Hepatocyte (in vitro differentiated cells): ENCODE data around the gene OVOL2. TPM values are rescaled to one million over a fixed set of nuclear protein-coding genes. Genes with fewer than 3 reads are reported as not detected.

Experiments used
- DNase-seq: peaks from one replicate; pipeline ENCODE4 v3.0.0-alpha.2; 2016; ENCODE audit warnings: low spot score
- H2AFZ ChIP-seq: fragments of 200-600 bp; sonication (generic); 2 replicates; pipeline ENCODE4 v1.6.0; 2016; ENCODE audit warnings: antibody characterized with exemption, mild to moderate bottlenecking
- H3K27ac ChIP-seq: fragments of 200-600 bp; sonication (generic); 2 replicates; pipeline ENCODE4 v1.5.1; 2016; ENCODE audit warnings: mild to moderate bottlenecking
- H3K27me3 ChIP-seq: fragments of 200-600 bp; sonication (generic); 2 replicates; pipeline ENCODE4 v1.6.1; 2016
- H3K36me3 ChIP-seq: fragments of 200-600 bp; sonication (generic); replicated peaks from 2 replicates; pipeline ENCODE4 v1.5.1; 2016; ENCODE audit warnings: low read depth; ENCODE audit not compliant: insufficient read depth
- H3K4me1 ChIP-seq: fragments of 200-600 bp; sonication (generic); 2 replicates; pipeline ENCODE4 v1.5.1; 2016; ENCODE audit warnings: mild to moderate bottlenecking, moderate library complexity; ENCODE audit not compliant: insufficient read depth
- H3K4me2 ChIP-seq: fragments of 200-600 bp; sonication (generic); 2 replicates; pipeline ENCODE4 v1.6.0; 2016
- H3K4me3 ChIP-seq: fragments of 200-600 bp; sonication (generic); 2 replicates; pipeline ENCODE4 v1.5.1; 2016; ENCODE audit warnings: mild to moderate bottlenecking
- H3K79me2 ChIP-seq: fragments of 200-600 bp; sonication (generic); 2 replicates; pipeline ENCODE4 v1.6.0; 2017; ENCODE audit warnings: mild to moderate bottlenecking
- H3K9me2 ChIP-seq: fragments of 200-600 bp; sonication (generic); replicated peaks from 2 replicates; pipeline ENCODE4 v1.6.0; 2017; ENCODE audit warnings: mild to moderate bottlenecking; ENCODE audit not compliant: insufficient read depth
- H3K9me3 ChIP-seq: fragments of 200-600 bp; sonication (generic); 2 replicates; pipeline ENCODE4 v1.5.1; 2016; ENCODE audit warnings: low read depth, mild to moderate bottlenecking
- H4K20me1 ChIP-seq: fragments of 200-600 bp; sonication (generic); 2 replicates; pipeline ENCODE4 v1.6.0; 2016; ENCODE audit warnings: mild to moderate bottlenecking; ENCODE audit not compliant: insufficient read depth, poor library complexity, severe bottlenecking
- CTCF ChIP-seq: fragments of 200-600 bp; sonication (generic); IDR thresholded peaks from 2 replicates; pipeline ENCODE4 v1.5.1; 2016; ENCODE audit warnings: antibody characterized with exemption, mild to moderate bottlenecking; ENCODE audit not compliant: poor library complexity
- EZH2 ChIP-seq: fragments of 200-600 bp; sonication (generic); IDR thresholded peaks from 2 replicates; pipeline ENCODE4 v1.6.1; 2016; ENCODE audit warnings: antibody characterized with exemption, mild to moderate bottlenecking, borderline replicate concordance
- EZH2phosphoT487 ChIP-seq: fragments of 200-600 bp; sonication (generic); IDR thresholded peaks from one replicate; pipeline ENCODE4 v1.6.1; 2018; ENCODE audit warnings: antibody characterized with exemption, mild to moderate bottlenecking, low read depth, moderate library complexity; ENCODE audit not compliant: unreplicated experiment, severe bottlenecking
- WGBS: methylation state at CpG from one replicate; pipeline ENCODE4 v1.1.6; 2016; ENCODE audit warnings: low lambda C conversion rate; ENCODE audit errors: missing lambda C conversion rate; 5-methylcytosine and 5-hydroxymethylcytosine counted together
- polyA plus RNA-seq: library from polyadenylated mRNA; unstranded; fragments of >200 nt; fragmentation: Nextera tagmentation; extraction: Ambion mirVana; gene quantifications from 2 replicates; pipeline ENCODE4 v1.2.1, GENCODE V29; 2016
- total RNA-seq: library from RNA; depleted of rRNA; stranded (reverse); fragments of >200 nt; gene quantifications from 2 replicates; pipeline ENCODE4 v1.2.3, GENCODE V29; 2014

Gene OVOL2
- total and polyA plus RNA-seq, 2 experiments from 2014 or later = 1.4 to 1.9 TPM

- Histone ChIP-seq H3K27me3 (no peaks in the 10 kb centered on the region), H3K4me2 (no peak overlapping the region), H3K9me2 (no peaks in the 10 kb centered on the region), H3K4me3 (no peak overlapping the region), H3K27ac (peak overlapping the region; percentile 60), H3K36me3 (no peaks in the 10 kb centered on the region), H3K9me3 (no peaks in the 10 kb centered on the region), H3K79me2 (no peaks in the 10 kb centered on the region), H4K20me1 (no peaks in the 10 kb centered on the region), H2AFZ (no peak overlapping the region), H3K4me1 (peaks cover 11% of the 10 kb centered on the region)
- no peak for DNase-seq
- no peak for TF ChIP-seq EZH2
- no peak for TF ChIP-seq CTCF
- TF ChIP-seq EZH2phosphoT487 = no peak
- WGBS = 75% methylated on average over 5 of the region's 5 CpGs
Measured at GRCh38 chr20:18034039-18034438, 23.7 kb downstream of the OVOL2 start.

- Histone ChIP-seq H3K4me1 (peaks cover 11% of the 10 kb centered on the region), H3K27ac (peak overlapping the region; percentile 60), H3K4me2 (peak overlapping the region; percentile 14), H3K36me3 (no peaks in the 10 kb centered on the region), H2AFZ (no peak overlapping the region), H4K20me1 (no peaks in the 10 kb centered on the region), H3K4me3 (no peak overlapping the region), H3K79me2 (no peaks in the 10 kb centered on the region), H3K9me3 (no peaks in the 10 kb centered on the region), H3K9me2 (no peaks in the 10 kb centered on the region), H3K27me3 (no peaks in the 10 kb centered on the region)
- 61% methylated on average over 17 of the region's 17 CpGs for WGBS
- TF ChIP-seq EZH2phosphoT487 (no peak), EZH2 (no peak)
- peak; percentile 71 for DNase-seq
Measured at GRCh38 chr20:18032977-18033892, 24.5 kb downstream of the OVOL2 start.

GRCh38 chr20:18031888-18032509, 25.7 kb downstream of the OVOL2 start:
- no peaks in the 10 kb centered on the region for H3K9me3 ChIP-seq
- no peaks in the 10 kb centered on the region for H3K9me2 ChIP-seq
- H3K36me3 ChIP-seq = no peaks in the 10 kb centered on the region
- 48% methylated on average over 7 of the region's 7 CpGs for WGBS
- H4K20me1 ChIP-seq = no peaks in the 10 kb centered on the region
- H3K27ac ChIP-seq = peak overlapping the region; percentile 60
- H3K4me2 ChIP-seq = no peak overlapping the region
- no peak overlapping the region for H2AFZ ChIP-seq
- TF ChIP-seq EZH2 (no peak), EZH2phosphoT487 (no peak)
- no peaks in the 10 kb centered on the region for H3K27me3 ChIP-seq
- peaks cover 11% of the 10 kb centered on the region for H3K4me1 ChIP-seq
- H3K4me3 ChIP-seq = no peak overlapping the region
- DNase-seq = peak; percentile 48
- no peaks in the 10 kb centered on the region for H3K79me2 ChIP-seq

GRCh38 chr20:18031050-18031449, 26.7 kb downstream of the OVOL2 start:
- no peaks in the 10 kb centered on the region for H3K79me2 ChIP-seq
- H3K4me2 ChIP-seq = no peak overlapping the region
- H3K4me3 ChIP-seq = no peak overlapping the region
- no peaks in the 10 kb centered on the region for H3K9me2 ChIP-seq
- H3K27me3 ChIP-seq = no peaks in the 10 kb centered on the region
- no peaks in the 10 kb centered on the region for H4K20me1 ChIP-seq
- no peaks in the 10 kb centered on the region for H3K9me3 ChIP-seq
- H3K27ac ChIP-seq = peak overlapping the region; percentile 34
- TF ChIP-seq CTCF (no peak), EZH2 (no peak), EZH2phosphoT487 (no peak)
- H3K4me1 ChIP-seq = peaks cover 11% of the 10 kb centered on the region
- 89% methylated on average over 15 of the region's 15 CpGs for WGBS
- H3K36me3 ChIP-seq = no peaks in the 10 kb centered on the region
- no peak for DNase-seq
- H2AFZ ChIP-seq = no peak overlapping the region
